GM19238 (cell line): ENCODE data around the gene IFT25.

Source experiments
- DNase-seq: peaks from one replicate; pipeline ENCODE4 v3.0.0; 2011; ENCODE audit warnings: low spot score; ENCODE audit not compliant: insufficient read length

The IFT25 gene

DNA sequence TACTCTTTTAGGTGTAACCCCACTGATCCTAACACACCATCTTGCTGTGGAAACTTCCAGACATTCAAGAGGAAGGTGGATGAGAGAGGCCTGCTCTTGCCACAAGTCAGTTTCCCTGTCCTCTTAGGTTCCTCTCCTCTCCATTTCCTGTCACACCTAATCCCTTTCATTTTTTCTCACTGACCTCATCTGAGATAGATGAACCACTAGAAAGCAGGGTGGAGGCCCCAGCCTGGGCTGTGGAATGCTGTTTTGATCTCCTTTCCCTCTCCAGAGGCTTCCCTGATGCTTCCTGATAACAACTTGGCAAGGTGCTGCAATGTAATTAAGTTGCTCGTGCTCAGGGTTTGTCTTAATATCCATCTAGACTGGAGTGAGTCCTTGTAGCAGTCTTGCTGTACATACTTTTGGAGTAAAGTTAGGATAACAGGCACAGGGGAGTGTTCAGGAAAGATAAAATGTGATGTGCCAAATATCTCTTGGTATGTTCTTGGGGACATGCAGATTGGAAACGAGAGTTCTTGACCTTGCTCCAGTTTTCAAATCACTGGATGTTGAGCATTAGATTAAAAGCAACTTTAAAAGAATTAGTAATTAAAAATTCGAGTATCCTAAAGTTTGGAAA, 11.8 kb upstream of the IFT25 start:
- DNase-seq: no peak

- no peak for DNase-seq
Measured at GRCh38 chr1:53956308-53957168, 11.0 kb upstream of the IFT25 start.

GRCh38 chr1:53954128-53954527, 8.6 kb upstream of the IFT25 start:
- no peak for DNase-seq

DNA sequence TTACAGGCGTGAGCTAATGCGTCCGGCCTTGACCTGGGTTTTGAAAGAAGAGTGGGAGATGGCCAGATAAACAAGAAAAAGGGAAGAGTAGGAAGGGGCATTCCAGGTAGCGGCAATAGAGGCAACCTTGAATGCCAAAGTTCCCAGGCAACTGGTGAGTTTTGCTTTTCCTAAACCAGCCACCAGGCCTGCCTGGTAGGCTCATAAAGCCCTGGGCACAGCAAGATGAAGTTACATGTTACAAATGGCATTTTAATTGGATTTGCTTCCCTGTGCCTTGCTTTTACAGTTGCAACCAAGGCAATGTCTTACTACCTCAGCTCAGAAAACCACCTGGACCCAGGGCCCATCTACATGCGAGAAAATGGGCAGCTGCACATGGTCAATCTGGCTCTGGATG, 6.2 kb upstream of the IFT25 start:
- DNase-seq: no peak

DNA sequence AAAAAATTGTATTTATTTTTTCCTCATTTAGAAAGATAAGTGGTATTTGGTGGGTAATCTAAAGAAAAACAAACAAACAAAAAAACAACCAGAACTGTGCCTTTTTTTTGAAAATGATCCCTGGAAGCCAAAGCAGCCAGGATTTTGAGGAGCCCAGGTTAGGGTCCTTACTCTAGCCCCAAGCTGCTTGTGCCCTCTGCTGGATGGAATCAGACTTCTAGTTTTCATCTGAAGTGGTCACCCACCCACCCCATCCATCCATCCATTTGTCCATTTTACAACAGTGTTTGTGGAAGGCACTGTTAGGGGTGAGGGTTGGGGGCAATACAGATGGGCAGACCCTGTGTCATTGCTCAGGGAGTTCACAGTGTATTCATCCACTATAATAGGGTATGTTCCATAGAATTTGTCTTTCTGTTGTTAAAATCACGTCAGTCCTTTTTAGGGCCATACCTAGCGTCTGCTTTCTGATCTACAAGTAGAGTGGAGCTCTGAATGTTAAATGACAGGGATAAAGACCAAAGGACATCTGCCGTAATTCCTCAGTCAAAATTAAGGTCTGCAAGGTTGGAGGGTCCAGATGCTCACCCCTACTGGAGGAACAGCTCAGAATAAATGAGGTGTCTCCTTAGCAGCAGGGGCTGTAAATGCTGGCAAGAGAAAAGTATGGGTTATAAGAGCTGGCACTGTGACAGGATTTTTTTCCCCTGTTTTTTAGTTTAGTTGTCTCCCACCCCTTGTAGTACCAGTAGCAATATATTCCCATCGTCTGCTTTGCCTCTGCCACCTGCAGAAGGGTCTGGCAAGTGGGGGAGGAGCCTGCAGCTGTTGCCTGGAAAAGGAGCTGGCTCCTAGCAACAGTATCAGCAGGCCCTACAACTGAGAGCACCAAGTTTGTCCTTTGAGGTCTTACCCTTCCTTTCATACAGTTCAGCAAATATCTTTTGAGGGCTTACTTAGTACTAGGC, 3.8 kb upstream of the IFT25 start:
- no peak for DNase-seq

DNA sequence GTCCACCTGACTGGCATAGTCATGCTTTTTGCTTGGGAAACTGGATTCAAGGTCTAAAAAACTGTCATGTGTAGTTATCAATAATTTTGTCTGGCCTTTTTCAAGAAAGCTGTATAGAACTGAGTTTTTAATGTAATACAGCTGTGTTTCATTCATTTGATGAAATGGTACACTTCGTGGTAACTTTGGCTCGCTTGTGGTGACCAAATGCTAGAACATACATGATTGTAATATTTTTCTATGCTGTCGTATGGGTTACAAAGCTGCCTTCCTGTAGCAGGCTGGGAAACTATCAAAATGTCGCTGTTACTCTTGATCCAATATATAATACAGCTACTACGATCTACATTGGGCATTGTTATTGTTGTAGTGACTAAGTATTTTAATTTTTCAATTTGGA, 2.8 kb upstream of the IFT25 start:
- no peak for DNase-seq

- no peak for DNase-seq
Measured at GRCh38 chr1:53947172-53947907, 1.8 kb upstream of the IFT25 start.

DNA sequence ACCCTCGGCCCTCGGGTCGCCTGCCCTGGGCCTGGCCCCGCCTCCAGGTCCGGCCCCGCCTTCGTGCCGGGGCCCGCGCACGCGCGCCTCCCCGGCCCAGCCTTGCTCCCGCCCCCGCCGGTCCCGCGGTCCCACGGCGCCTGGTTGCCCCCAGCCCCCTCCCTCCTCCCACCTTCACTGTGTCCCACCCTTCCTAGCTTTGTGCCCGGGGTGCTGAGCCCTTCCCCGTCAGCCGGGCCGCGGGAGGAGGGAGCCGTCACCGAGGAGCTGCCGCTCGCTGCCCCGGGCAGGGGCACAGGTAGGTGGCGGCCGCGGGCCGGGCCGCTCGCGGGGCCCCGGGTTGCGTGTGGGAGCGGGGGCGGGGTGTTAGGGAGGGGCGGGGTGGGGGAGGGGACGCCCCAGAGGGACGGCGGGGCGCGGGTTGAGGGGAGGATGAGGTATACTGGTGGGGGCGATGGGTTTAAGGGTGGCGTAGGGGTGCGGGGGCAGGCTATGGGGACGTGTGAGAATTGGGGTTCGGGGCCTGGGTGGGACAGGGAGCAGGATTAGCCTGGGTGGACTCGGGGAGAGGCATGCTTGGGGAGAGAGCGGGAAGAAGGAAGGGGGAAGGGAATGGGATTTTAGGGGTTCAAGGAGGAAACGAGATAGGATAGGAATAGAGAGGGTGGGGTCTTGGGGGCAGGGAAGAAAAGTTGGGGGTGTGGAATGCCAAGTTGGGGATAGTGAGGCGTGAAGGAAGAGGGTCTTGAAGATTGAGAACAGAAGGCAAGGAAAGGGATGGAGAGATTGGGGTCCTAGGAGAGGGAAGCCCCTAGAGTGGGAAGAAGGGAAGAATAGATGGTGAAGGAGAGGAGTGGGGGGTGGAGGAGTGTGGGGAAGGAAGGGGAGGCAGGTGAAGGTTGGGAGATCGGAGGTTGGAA, 1.0 kb upstream of the IFT25 start, which contains the start of gene LRRC42:
Gene LRRC42 (plus strand): TSS at position 99 of the 920 bp plus-strand sequence. CDS start 5,650 bp downstream, outside the sequence.
- no peak for DNase-seq

GRCh38 chr1:53945183-53945432, 391 bp downstream of the IFT25 start:
- DNase-seq: no peak

DNA sequence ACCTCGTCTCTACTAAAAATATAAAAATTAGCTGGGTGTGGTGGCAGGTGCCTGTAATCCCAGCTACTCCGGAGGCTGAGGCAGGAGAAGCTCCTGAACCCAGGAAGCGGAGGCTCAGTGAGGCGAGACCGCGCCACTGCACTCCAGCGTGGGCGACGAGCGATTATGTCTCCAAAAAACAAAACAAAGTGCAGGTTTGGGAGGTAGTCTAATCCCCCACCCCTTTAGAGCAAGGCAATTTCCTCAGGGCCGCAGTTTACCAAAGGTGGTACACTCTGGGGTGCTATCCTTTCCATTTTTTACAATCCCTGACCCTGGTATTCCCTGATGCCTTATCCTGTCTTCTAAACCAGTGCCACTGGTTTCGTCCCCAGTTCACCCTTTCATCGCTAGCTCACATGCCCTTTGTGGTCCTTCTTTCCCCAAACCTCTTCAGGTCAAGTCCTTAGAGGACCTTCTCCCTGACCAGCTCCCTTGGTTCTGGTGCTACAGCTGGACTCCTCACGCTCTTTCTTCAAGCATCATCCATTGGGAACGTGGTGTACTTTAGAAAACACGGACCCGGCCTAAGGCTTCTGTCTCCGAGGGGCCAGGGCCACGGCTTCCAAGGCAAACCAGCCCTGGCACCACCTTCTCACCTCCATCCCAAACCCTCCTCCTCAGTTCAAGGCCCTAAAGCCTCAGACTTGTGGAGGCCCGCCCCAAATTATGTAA, 873 bp downstream of the IFT25 start:
- DNase-seq: no peak

- no peak for DNase-seq
Measured at GRCh38 chr1:53943490-53944043, 1.9 kb downstream of the IFT25 start.

- no peak for DNase-seq
Measured at GRCh38 chr1:53943090-53943489, 2.4 kb downstream of the IFT25 start.

GRCh38 chr1:53942127-53942957, 3.2 kb downstream of the IFT25 start:
- no peak for DNase-seq

DNA sequence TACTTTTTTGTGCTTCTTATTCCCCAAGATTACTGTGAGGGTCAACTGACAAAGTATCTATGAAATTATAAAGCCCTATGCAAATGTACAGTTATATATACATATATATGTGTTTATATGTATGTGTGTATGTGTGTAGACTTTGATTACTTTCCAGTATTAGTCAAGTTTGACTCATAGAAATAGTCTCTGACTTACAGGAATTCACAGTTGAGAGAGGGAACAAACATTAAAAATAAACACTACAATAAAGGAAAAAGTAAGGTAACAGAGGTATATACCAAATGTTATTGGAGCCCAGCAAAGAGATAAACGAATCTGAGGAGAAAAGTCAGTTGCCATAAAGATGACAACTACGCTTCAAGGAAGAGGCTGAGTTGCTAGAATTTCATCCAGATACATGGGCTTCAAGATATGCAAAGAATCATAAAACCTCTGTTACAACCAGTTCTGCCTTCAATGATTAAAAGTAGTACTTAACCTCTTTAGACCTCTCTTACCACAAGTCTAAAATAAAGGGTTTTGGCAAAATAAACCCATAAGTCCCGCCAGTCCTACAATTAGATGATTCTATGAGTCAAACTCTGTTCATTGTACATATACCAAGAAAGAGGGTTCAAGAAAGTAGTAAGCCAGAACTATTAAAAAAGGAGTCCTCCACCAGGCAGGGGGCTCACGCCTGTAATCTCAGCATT, 7.2 kb downstream of the IFT25 start:
- no peak for DNase-seq

DNA sequence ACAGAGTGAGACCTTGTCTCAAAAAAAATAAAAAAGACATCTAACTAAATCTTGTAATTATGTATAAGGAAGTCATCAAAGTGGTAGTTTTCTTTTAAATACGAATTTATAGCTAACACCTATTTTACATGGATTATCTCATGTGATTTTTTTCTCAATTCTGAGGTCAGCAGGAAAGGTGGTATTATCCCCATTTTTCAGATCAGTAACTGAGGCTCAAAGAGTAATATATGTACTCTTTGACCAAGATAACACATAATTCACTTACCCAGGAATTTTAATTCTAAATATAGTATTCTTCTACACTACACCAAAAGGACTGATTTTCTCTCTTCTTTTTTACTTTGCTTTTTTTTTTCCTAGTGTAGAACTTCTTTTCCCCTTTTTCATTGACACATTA, 9.1 kb downstream of the IFT25 start:
- DNase-seq: no peak

- no peak for DNase-seq
Measured at GRCh38 chr1:53934170-53934765, 11.2 kb downstream of the IFT25 start.

GRCh38 chr1:53931523-53931922, 14.0 kb downstream of the IFT25 start:
- no peak for DNase-seq
